Breast epithelium (tissue), 3 donors: ENCODE data around the gene OR2J1.

Experiments used
- CTCF ChIP-seq, 3 donors: fragments of 450-650 bp; IDR thresholded peaks; one replicate each; pipeline ENCODE4 v1.5.1; 2016 to 2017; ENCODE audit warnings: antibody characterized with exemption in 3 of 3, mild to moderate bottlenecking in 3 of 3, moderate library complexity in 3 of 3
- POLR2A ChIP-seq: fragments of 450-650 bp; IDR thresholded peaks from one replicate; pipeline ENCODE4 v1.6.1; 2016; ENCODE audit warnings: antibody characterized with exemption, mild to moderate bottlenecking, moderate library complexity
- POLR2AphosphoS5 ChIP-seq, 3 donors: sonication (generic); formaldehyde crosslinking; IDR thresholded peaks; one replicate each; pipeline ENCODE4 v1.6.1; 2017; ENCODE audit warnings: antibody characterized with exemption in 3 of 3

GRCh38 chr6:29147074-29147473 lies 47.8 kb downstream of the OR2J1 start:
- TF ChIP-seq CTCF (IDR thresholded peaks at IDR 0.05) (no peak), POLR2A (no peak), POLR2AphosphoS5 (IDR thresholded peaks at IDR 0.05) (no peak)
